ENCODE results near the gene P2RX6.

DNA sequence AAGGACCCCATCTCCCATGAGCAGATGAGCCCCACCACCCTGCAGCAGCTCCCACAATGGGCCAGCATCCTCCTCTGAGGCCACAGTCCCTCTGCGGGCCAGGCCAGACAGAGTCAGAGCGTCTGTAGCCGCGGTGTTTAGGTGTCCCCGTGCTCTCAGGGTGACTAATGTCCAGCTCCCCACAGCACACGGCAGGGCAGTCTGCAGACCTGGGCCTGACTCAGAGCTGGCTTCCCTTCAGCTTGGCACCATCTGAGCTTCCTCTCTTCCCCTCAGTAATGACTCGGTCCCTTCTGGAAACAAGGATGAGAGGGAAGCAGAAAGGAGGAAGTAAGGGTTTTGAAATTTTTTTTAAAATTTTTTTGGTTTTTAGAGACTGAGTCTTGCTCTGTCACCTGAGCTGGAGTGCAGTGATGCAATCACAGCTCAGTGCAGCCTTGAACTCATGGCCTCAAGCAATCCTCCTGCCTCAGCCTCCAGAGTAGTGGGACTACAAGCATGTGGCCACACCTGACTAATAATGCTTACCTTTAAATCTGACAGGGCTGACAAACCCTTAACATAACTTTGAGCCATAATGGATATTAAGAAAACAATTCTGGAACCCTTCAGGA is 59.2 kb downstream of the P2RX6 start:
- TF ChIP-seq ZNF114 (CRISPR knock-in tag; IDR thresholded peaks at IDR 0.05) = no peak
- TF ChIP-seq EZH2 (IDR thresholded peaks at IDR 0.05; ENCODE audit: low read depth, unreplicated experiment) = no peak
- TF ChIP-seq, protein P1, sequence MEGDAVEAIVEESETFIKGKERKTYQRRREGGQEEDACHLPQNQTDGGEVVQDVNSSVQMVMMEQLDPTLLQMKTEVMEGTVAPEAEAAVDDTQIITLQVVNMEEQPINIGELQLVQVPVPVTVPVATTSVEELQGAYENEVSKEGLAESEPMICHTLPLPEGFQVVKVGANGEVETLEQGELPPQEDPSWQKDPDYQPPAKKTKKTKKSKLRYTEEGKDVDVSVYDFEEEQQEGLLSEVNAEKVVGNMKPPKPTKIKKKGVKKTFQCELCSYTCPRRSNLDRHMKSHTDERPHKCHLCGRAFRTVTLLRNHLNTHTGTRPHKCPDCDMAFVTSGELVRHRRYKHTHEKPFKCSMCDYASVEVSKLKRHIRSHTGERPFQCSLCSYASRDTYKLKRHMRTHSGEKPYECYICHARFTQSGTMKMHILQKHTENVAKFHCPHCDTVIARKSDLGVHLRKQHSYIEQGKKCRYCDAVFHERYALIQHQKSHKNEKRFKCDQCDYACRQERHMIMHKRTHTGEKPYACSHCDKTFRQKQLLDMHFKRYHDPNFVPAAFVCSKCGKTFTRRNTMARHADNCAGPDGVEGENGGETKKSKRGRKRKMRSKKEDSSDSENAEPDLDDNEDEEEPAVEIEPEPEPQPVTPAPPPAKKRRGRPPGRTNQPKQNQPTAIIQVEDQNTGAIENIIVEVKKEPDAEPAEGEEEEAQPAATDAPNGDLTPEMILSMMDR (conservative IDR thresholded peaks at IDR 0.05; ENCODE audit: low read depth in 2 of 2) = no peak
- TF ChIP-seq, protein P2, sequence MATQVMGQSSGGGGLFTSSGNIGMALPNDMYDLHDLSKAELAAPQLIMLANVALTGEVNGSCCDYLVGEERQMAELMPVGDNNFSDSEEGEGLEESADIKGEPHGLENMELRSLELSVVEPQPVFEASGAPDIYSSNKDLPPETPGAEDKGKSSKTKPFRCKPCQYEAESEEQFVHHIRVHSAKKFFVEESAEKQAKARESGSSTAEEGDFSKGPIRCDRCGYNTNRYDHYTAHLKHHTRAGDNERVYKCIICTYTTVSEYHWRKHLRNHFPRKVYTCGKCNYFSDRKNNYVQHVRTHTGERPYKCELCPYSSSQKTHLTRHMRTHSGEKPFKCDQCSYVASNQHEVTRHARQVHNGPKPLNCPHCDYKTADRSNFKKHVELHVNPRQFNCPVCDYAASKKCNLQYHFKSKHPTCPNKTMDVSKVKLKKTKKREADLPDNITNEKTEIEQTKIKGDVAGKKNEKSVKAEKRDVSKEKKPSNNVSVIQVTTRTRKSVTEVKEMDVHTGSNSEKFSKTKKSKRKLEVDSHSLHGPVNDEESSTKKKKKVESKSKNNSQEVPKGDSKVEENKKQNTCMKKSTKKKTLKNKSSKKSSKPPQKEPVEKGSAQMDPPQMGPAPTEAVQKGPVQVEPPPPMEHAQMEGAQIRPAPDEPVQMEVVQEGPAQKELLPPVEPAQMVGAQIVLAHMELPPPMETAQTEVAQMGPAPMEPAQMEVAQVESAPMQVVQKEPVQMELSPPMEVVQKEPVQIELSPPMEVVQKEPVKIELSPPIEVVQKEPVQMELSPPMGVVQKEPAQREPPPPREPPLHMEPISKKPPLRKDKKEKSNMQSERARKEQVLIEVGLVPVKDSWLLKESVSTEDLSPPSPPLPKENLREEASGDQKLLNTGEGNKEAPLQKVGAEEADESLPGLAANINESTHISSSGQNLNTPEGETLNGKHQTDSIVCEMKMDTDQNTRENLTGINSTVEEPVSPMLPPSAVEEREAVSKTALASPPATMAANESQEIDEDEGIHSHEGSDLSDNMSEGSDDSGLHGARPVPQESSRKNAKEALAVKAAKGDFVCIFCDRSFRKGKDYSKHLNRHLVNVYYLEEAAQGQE (IDR thresholded peaks at IDR 0.05; ENCODE audit: unreplicated experiment) = no peak
- no peak for TF ChIP-seq EZH2phosphoT487 (IDR thresholded peaks at IDR 0.05; ENCODE audit: unreplicated experiment)
- TF ChIP-seq POLR2AphosphoS5 (IDR thresholded peaks at IDR 0.05; ENCODE audit: low read depth) = no peak
- TF ChIP-seq JUNB (IDR thresholded peaks at IDR 0.05; ENCODE audit: unreplicated experiment) = no peak
- no peak for TF ChIP-seq CREB1 (CRISPR knock-in tag; IDR thresholded peaks at IDR 0.05; ENCODE audit: low read depth)
- TF ChIP-seq NANOG (IDR thresholded peaks at IDR 0.05; ENCODE audit: borderline replicate concordance) = no peak
